Cardiac fibroblast (primary cell): Measurements from ENCODE around the gene ZBED2.
"Not testable (repeated sequence)": the region's sequence is repeated elsewhere in the genome, so short reads cannot be mapped to it uniquely, and the experiment has no call there.

Source experiments
- DNase-seq, 2 donors: peaks; one replicate each; pipeline versions ENCODE4 v3.0.0 to v3.0.0-alpha.2; 2010; ENCODE audit warnings: low read depth in 2 of 2
- H3K4me3 ChIP-seq, 2 donors: replicated peaks in 1 of 2; 1 replicate in 1 of 2; 2 replicates in 1 of 2; pipeline ENCODE4 v1.5.1; 2011; ENCODE audit warnings: low read depth in 2 of 2, low read length in 2 of 2, mild to moderate bottlenecking in 2 of 2, moderate library complexity in 1 of 2
- TF ChIP-seq, protein P1 (sequence below): IDR thresholded peaks from one replicate; pipeline ENCODE4 v1.5.1; 2011; ENCODE audit warnings: low read depth, mild to moderate bottlenecking, low read length, inconsistent platforms

The ZBED2 gene, protein sequence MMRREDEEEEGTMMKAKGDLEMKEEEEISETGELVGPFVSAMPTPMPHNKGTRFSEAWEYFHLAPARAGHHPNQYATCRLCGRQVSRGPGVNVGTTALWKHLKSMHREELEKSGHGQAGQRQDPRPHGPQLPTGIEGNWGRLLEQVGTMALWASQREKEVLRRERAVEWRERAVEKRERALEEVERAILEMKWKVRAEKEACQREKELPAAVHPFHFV

DNA sequence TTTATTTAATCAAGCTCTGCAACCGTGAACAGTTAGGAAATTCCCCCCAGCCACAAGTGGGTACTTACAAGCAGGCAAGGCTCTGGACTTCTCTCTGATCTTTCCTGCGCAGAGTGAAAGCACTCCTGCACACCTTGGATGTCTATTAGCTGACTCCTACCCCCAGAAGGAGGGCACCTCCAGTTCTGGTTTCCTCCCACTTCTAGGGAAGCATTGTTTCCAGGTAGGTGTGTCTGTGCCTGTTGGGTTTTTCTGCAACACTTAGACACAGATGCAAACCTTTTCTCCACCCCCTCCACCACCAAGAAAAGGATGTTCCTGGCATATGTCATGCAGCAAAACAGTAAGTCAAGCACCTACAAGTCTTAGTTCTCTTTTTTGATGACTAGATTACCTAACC, at the start of gene ZBED2:
Gene ZBED2, minus strand, starts transcription at position 115 of the 400 bp plus-strand sequence. CDS start 1,145 bp downstream, outside the sequence.
- H3K4me3 ChIP-seq: no peak within 1 kb of the TSS
- TF ChIP-seq, protein P1, sequence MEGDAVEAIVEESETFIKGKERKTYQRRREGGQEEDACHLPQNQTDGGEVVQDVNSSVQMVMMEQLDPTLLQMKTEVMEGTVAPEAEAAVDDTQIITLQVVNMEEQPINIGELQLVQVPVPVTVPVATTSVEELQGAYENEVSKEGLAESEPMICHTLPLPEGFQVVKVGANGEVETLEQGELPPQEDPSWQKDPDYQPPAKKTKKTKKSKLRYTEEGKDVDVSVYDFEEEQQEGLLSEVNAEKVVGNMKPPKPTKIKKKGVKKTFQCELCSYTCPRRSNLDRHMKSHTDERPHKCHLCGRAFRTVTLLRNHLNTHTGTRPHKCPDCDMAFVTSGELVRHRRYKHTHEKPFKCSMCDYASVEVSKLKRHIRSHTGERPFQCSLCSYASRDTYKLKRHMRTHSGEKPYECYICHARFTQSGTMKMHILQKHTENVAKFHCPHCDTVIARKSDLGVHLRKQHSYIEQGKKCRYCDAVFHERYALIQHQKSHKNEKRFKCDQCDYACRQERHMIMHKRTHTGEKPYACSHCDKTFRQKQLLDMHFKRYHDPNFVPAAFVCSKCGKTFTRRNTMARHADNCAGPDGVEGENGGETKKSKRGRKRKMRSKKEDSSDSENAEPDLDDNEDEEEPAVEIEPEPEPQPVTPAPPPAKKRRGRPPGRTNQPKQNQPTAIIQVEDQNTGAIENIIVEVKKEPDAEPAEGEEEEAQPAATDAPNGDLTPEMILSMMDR: no peak

DNA sequence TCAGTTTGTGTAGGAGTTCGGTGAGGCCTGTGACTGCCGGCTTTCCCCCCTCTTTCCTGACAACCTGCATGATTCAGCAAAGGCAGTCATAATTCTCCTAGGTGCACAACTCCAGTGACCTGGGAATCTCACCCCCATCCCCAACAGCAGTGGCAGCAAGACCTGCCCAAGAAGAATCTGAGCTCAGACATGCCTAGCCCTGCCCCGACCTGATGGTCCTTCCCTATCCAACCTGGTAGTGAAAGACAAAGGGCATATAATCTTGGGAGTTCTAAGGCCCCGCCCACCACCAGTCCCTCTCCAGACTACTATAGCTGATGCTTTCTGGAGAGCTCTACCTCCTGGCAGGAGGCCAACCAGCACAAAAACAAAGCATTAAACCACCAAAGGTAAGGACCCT, 44.2 kb upstream of the ZBED2 start:
- DNase-seq: no peak
- TF ChIP-seq, protein P1: no peak
- H3K4me3 ChIP-seq: no peak overlapping the region

More for the DNA sequence above, at the start of gene ZBED2:
- no peak for DNase-seq

DNA sequence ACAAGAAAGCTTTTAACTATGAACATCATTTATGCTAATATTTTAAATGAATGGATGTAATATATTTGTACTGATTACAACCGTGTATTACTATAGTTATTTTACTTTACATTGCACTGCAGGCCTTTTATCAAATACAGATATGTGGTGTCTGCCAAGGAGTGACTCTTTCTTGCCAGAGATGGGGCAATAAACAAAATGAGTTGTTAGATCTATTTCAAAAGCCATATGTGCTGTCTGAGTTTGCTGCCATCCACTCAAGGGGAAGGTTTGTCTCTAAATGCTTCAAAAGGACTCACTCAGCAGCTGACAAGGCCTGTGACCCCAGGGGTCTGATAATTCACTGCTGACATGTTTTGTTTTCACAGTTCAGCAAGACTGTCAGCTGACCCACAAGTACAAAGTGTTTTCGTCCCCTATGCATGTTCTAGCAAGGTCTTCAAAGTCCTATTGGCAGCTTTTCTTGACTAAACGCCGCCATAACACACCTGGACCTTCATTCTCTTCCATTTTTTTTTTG, 41.3 kb upstream of the ZBED2 start:
- TF ChIP-seq, protein P1: no peak
- no peak overlapping the region for H3K4me3 ChIP-seq
- DNase-seq: peak in 1 of 2 donors; percentile 13

DNA sequence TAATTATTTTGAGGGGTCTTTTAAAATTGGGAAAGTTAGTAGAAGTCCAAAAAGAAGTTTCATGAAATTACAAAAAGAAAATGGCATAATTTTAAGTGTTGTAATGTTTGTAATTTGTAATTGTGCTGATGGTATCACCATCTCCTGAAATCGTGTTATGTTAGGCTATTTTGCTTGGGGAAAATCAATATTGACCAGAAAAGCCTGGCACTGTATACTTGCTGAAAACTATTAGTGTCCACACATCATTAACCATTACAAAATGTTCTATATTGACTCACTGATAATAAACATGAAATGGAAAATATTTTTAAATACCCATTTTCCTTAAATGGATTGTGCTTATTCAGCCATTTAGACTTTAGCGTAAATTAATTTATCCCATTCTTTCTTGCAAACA, 40.3 kb upstream of the ZBED2 start:
- TF ChIP-seq, protein P1: no peak
- no peak for DNase-seq
- H3K4me3 ChIP-seq: no peak overlapping the region

DNA sequence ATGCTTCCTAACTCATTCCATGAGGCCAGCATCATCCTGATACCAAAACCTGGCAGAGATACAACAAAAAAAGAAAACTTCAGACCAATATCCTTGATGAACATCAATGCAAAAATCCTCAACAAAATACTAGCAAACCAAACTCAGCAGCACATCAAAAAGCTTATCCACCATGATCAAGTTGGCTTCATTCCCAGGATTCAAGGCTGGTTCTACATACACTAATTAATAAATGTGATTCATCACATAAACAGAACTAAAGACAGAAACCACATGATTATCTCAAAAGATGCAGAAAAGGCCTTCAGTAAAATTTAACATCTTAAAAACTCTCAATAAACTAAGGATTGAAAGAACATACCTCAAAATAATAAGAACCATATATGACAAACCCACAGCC, 35.5 kb upstream of the ZBED2 start:
- not testable (repeated sequence) for DNase-seq, H3K4me3 ChIP-seq

DNA sequence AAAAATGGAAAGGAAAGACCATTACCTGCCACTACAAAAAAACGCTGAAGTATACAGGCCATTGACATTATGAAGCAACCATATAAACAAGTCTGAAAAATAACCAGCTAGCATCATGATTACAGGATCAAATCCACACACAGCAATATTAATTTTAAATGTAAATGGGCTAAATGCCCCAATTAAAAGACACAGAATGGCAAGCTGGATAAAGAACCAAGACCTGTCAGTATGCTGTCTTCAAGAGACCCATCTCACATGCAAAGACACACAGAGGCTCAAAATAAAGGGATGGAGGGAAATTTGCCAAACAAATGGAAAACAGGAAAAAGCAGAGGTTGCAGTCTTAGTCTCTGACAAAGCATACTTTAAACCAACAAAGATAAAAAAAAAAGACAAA, 33.9 kb upstream of the ZBED2 start:
- H3K4me3 ChIP-seq, DNase-seq: not testable (repeated sequence)

DNA sequence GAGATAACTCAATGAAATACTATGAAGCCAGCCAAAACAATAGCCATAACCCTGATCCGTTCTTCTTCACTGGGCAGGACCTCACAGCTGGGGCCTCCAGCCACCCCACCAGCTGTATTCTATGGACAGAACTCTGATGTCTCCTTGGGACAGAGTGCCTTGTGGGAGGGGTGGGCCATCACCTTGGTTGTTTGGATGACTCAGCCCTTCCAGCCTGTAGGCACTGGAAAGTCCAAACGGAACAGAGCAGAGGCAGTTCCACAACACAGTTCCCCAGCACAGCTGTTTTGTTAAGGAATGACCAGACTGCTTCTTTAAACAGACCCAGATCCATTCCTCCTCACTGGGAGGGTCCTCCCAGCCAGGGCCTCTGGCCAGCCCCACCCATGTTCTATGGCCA, 31.9 kb upstream of the ZBED2 start:
- DNase-seq: no peak
- TF ChIP-seq, protein P1: no peak
- no peak overlapping the region for H3K4me3 ChIP-seq

DNA sequence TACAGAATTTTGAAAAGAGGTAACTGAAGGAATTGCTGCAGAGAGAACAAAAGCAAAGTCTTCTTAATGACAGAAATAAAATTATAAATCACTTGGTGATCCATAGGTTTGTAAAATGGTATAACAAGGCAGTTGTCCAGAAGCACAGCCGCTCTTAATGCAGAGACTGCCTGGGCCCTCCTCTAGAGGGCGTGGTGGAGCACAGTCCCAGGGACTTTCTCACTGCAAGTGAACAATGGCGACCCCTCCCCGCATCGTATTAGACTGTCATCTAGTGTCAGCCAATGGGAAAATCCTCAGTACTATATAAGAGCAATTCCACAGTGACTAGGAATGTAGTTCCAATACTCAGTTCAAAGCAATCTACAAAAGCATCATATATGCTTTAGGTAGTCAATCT, 26.4 kb upstream of the ZBED2 start:
- no peak overlapping the region for H3K4me3 ChIP-seq
- TF ChIP-seq, protein P1: peak; percentile 46
- DNase-seq: no peak
